ENCODE measurements around the gene PCCA.
"Not testable (repeated sequence)": the region's sequence is repeated elsewhere in the genome, so short reads cannot be mapped to it uniquely, and the experiment has no call there.

The PCCA gene

DNA sequence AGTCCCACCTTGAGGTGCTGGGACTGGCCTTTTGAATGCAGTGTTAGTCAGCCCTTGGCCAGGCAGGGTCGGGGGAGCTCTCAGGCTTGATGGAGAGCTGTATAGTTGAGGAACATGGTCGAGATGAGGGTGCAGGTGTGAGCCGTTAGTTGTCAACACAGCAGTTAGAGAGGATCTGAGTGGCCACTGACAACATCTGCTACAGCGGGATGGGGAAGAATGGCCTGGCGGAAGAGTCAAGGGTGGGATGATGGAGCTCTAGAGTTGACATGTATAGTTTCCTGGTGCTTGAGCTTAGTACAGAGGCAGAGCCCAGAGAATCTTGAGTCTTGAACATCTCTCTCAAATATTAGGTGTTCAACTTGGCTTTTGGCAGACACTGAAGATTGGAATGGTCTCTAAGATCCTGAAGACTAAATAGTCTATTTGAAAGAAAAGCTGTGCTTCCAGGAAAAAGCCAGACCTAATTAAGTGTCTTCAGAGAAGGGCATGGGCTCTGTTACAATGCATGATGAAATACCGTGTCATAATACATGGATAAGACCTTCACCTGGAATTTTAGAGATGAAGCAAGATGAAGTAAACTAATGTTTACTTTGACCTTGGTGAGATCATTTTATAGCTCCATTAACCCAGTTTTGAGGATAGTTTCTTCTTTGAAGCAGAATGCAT lies 9.7 kb downstream of the PCCA start:
- DNase-seq = no peak

GRCh38 chr13:100099117-100099445 lies 10.2 kb downstream of the PCCA start:
- not testable (repeated sequence) for DNase-seq

DNA sequence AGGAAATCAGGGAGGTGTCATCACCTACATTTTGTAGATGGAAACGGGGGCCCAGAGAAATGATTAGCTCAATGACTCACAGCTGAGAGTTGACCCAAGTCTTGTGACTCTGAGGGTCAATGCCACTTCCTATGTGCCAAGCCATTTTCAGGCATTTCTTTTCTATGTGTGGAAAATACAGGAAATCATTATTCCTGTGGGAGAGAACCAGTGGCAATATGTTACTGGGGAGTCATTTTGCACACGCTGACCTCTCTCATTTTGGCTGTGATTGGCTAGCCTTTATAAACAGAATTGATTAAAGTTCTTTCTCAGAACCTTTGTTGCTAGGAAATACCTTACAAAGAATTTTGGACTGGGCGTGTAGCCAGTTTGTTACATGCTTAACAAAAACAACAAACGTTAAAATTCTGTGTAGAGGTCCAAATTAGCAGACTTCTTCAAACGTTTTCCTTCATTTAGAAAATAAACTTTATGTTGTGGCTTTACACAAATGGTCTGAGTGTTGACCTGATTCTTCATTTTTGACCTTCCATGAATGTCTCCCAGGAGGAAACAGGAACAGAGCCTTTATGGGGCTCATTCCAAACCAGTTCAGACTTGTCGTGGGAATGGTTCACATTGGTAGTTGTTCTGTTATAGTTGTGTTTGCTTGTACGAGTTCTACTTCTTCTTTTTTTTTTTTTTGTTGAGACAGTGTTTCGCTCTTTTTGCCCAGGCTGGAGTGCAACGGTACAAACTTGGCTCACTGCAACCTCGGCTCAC lies 11.4 kb downstream of the PCCA start:
- no peak for DNase-seq

DNA sequence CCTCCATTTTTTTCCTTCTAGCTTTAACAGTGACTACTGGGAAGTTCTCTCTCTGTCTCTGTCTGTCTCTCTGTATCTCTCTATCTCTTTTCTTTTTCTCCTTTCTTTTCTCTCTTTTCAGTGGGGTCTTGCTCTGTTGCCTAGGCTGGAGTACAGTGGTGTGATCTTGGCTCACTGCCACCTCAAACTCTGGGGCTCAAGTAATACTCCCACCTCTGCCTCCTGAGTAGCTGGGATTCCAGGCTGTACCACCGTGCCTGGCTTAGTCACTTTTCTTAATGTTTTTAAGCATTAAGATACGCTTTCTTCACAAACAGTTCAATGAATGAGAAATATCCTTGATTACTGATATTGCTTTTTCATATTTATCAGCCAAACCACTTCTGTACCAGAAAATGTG lies 13.1 kb downstream of the PCCA start:
- DNase-seq = no peak

DNA sequence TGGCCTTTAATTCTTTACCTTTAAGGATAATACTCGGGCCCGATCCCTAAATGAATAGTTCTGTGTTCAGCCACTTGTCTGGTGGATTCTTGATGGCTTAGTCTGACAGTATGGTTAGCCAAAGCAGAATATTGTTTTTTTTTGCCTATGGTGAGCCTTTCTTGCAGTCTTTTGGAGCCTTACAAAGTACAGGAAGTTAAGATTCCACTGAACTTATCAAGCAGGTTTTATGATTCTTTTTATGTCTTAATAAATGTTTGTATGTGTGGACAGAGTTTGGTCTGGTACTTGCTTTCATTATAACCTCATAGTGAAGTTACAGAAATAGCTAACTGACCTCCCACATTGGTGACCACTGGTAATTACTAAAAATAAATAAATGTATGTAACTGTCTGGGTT lies 17.1 kb downstream of the PCCA start:
- DNase-seq = no peak

DNA sequence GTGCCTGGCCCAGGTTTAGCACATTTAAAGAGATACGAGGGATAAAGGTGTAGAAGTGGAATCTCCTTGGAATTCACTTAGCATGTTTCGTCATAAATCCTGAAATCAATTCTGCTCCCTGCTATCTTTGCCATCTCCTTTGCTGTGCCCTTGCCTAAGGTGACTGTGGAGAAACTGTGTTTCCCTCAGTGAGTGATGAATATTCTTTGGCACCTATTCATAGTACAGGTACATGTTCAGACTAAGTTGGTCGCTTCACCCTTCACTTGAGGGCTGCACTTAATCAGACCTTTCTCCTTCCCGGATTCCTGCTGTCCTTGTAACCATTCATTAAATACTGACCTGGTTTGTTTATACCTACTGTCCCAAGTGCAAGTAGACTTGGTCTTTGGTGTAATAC lies 17.8 kb downstream of the PCCA start:
- no peak for DNase-seq

- DNase-seq = no peak
Observed at GRCh38 chr13:100108913-100109507, 20.1 kb downstream of the PCCA start.

DNA sequence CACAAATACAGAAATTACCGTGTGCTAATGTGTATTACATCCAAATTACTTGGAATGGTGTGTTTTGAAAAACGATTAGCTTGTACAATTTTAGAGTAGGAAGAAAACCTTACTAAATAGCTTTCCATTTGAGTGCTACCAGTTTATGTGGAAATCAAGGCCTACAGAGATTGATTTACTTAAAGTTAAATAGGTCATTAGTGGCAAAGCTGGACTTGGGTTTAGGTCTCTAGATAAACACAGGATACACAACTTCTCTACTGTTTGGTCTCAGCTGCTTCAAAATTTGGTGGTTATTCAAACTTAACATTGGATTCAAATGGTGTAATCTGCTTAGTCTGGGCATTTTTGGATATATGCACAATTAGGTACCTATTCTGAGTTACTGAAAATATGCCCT lies 21.4 kb downstream of the PCCA start:
- no peak for DNase-seq

- DNase-seq = no peak
Observed at GRCh38 chr13:100112186-100112838, 23.4 kb downstream of the PCCA start.

GRCh38 chr13:100115693-100116254 lies 26.9 kb downstream of the PCCA start:
- no peak for DNase-seq

- no peak for DNase-seq
Observed at GRCh38 chr13:100124265-100124664, 35.4 kb downstream of the PCCA start.

- no peak for DNase-seq
Observed at GRCh38 chr13:100125946-100126345, 37.1 kb downstream of the PCCA start.

GRCh38 chr13:100128373-100128772 lies 39.5 kb downstream of the PCCA start:
- DNase-seq = peak; percentile 6 to 7

- no peak for DNase-seq
Observed at GRCh38 chr13:100128838-100129237, 39.9 kb downstream of the PCCA start.

DNA sequence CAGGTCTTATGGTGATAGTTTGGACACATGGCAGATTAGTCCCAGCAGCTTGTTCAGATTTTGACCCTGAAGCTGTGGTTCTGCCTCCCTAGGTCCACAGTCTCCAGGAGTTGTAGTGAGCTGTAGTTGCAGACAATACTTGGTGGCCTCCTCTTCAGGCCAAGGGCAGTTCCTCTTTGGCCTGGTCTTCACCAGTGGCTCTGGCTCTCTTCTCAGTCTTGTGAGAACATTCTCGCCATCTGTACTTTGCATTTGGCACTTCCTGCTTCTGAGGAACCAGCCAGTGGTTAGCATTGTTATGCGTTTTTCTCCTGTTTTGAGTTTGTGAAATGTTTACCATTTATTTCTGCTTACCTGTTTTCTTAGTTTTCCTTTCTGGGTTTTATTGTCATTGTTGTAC lies 40.7 kb downstream of the PCCA start:
- no peak for DNase-seq

- DNase-seq = no peak
Observed at GRCh38 chr13:100130092-100130491, 41.2 kb downstream of the PCCA start.

DNA sequence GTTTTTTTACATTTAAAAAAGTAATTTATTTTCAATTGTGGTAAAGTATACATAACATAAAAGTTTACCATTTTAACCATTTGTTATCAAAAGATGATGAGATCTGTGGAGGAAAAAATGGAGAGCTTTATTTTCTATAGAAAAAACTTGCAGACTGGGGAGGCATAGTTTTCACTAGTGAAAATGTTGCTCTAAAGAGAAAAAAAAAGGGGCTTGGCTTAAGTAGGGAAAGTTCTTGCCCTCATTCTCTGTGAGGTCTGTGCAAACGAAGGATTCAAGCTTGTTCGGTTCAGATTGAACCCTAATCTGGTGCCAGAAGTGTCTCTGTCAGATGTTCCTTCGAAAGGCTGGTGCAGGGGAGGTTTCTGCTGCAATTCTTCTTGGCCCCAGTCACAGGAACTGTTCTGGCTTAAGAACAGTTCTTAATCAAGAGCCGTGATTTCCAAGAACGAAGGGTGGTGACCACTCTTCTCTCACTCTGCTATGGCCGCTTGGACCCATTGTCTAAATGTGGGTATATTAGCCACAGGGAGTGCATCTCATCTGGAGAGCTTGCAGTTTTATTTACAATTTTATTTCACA lies 42.1 kb downstream of the PCCA start:
- no peak for DNase-seq

DNA sequence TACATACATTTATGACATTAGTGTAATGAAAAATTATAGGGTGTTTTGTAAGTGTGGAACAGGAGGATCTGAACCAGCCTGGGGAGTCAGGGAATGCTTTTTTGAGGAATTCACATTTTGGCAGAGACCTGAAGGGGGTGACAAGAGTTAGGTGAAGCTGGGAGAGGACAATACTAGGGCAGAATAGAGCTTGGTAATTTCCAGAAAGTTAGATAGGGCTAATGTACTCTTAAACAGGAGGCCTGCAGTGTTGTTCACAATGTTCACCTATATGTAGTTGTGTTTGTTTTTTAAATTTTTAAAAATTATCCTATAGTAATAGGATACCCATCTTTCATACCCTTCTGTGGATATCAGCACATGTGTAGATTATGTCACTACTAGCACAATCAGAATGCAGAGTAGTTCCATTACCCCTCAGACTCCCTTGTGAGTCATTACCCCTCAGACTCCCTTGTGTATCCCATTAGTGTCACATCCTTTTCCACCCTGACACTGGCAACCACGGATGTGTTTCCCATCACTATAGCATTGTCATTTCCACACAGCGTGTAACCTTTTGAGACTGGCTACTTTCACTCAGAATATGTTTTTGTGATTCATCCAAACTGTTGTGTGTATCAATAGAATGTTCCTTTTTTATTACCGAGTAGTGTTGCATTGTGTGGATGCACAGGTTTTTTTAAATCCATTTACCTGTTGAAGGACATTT lies 43.1 kb downstream of the PCCA start:
- peak; percentile 4 to 61 for DNase-seq

GRCh38 chr13:100138859-100139491 lies 50.1 kb downstream of the PCCA start:
- no peak for DNase-seq

GRCh38 chr13:100139817-100140216 lies 50.9 kb downstream of the PCCA start:
- no peak for DNase-seq

GRCh38 chr13:100140441-100140840 lies 51.5 kb downstream of the PCCA start:
- DNase-seq = no peak

GRCh38 chr13:100141461-100141961 lies 52.6 kb downstream of the PCCA start:
- not testable (repeated sequence) for DNase-seq
